Panc1 (cell line): ENCODE results near the gene GDF10.

Experiments used
- POLR2AphosphoS5 ChIP-seq: IDR thresholded peaks from 2 replicates; pipeline ENCODE4 v1.6.1; 2012; ENCODE audit warnings: mild to moderate bottlenecking, low read depth, low read length, moderate library complexity
- TF ChIP-seq, protein P1 (sequence below): fragments of 450-650 bp; IDR thresholded peaks from 2 replicates; pipeline ENCODE4 v1.5.1; 2017; ENCODE audit warnings: mild to moderate bottlenecking

DNA sequence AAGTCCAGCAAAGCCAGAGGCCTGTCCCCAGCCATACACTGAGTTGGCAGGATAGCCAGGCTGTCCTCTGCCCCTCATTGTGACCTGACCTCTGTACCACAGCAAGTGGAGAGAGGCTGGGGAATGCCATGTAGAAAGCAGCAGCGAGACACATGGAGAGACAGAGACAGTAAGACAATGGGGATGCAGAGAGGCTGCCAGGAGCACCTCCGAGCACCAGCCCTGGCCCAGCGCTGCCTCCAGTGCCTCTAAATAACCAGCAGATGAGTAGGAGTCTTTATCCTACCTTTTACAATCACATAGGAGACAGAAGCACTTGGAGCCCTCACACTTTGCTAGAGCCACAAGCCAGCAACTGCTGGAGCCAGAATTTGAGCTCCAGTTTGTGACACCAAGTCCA is 30.4 kb downstream of the GDF10 start:
- TF ChIP-seq, protein P1, sequence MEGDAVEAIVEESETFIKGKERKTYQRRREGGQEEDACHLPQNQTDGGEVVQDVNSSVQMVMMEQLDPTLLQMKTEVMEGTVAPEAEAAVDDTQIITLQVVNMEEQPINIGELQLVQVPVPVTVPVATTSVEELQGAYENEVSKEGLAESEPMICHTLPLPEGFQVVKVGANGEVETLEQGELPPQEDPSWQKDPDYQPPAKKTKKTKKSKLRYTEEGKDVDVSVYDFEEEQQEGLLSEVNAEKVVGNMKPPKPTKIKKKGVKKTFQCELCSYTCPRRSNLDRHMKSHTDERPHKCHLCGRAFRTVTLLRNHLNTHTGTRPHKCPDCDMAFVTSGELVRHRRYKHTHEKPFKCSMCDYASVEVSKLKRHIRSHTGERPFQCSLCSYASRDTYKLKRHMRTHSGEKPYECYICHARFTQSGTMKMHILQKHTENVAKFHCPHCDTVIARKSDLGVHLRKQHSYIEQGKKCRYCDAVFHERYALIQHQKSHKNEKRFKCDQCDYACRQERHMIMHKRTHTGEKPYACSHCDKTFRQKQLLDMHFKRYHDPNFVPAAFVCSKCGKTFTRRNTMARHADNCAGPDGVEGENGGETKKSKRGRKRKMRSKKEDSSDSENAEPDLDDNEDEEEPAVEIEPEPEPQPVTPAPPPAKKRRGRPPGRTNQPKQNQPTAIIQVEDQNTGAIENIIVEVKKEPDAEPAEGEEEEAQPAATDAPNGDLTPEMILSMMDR = no peak
- no peak for TF ChIP-seq POLR2AphosphoS5
